HG03571 (cell line): ENCODE results near the gene BNC1.
"Not testable (repeated sequence)": the region's sequence is repeated elsewhere in the genome, so short reads cannot be mapped to it uniquely, and the experiment has no call there.

Experiments used
- ATAC-seq: cut with Tn5 transposase; IDR thresholded peaks from one replicate; pipeline ENCODE4 v1.9.1; 2021; ENCODE audit not compliant: unreplicated experiment

BNC1 gene

GRCh38 chr15:83249030-83249343 lies 35.5 kb downstream of the BNC1 start:
- ATAC-seq: no peak

- ATAC-seq: no peak
Measured at GRCh38 chr15:83248151-83249029, 36.1 kb downstream of the BNC1 start.

GRCh38 chr15:83243634-83244033 lies 40.8 kb downstream of the BNC1 start:
- ATAC-seq: no peak

GRCh38 chr15:83230242-83230641 lies 54.2 kb downstream of the BNC1 start:
- no peak for ATAC-seq

DNA sequence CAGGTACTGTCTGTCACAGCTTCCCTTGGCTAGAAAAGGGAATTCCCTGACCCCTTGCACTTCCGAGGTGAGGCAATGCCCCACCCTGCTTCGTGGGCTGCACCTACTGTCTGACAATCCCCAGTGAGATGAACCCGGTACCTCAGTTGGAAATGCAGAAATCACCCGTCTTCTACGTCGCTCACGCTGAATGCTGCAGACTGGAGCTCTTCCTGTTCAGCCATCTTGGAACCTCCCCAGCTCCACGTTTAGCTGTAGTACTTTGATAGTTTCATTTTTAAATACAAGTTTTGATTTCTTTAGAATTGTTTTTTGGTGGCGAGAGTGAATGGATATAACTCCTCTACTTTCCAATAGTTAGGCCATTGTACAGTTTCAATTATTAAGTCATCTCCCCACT lies 59.0 kb downstream of the BNC1 start:
- ATAC-seq: no peak

- ATAC-seq: not testable (repeated sequence)
Measured at GRCh38 chr15:83221781-83222180, 62.7 kb downstream of the BNC1 start.

DNA sequence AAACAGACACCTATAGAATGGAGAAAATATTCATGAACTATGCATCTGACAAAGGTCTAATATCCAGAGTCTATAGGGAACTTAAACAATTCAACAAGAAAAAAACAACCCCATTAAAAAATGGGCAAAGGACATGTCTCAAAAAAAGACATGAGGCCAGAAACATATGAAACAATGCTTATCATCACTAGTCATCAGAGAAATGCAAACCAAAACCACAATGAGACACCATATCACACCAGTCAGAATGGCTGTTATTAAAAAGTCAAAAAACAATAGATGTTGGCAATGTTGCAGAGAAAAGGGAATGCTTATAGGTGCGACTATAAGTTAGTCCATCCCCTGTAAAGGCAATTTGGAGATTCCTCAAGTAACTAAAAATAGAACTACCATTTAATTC lies 65.4 kb downstream of the BNC1 start:
- ATAC-seq: no peak

DNA sequence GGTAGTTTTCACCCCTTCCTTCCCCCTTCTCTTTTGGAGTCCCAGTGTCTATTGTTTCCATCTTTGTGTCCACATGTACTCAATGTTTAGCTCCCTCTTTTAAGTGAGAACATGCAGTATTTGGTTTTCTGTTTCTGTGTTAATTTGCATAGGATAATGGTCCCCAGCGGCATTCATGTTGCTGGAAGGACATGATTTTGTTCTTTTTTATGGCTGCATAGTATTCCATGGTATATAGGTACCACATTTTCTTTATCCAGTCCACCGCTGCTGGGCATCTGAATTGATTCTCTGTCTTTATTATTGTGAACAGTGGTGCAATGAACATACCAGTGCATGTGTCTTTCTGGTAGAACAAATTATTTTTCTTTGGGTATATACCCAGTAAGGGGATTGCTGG lies 69.2 kb downstream of the BNC1 start:
- ATAC-seq: no peak

GRCh38 chr15:83210619-83211018 lies 73.8 kb downstream of the BNC1 start:
- no peak for ATAC-seq

- ATAC-seq: no peak
Measured at GRCh38 chr15:83209333-83209732, 75.1 kb downstream of the BNC1 start.

GRCh38 chr15:83208367-83208661 lies 76.2 kb downstream of the BNC1 start:
- ATAC-seq: no peak

DNA sequence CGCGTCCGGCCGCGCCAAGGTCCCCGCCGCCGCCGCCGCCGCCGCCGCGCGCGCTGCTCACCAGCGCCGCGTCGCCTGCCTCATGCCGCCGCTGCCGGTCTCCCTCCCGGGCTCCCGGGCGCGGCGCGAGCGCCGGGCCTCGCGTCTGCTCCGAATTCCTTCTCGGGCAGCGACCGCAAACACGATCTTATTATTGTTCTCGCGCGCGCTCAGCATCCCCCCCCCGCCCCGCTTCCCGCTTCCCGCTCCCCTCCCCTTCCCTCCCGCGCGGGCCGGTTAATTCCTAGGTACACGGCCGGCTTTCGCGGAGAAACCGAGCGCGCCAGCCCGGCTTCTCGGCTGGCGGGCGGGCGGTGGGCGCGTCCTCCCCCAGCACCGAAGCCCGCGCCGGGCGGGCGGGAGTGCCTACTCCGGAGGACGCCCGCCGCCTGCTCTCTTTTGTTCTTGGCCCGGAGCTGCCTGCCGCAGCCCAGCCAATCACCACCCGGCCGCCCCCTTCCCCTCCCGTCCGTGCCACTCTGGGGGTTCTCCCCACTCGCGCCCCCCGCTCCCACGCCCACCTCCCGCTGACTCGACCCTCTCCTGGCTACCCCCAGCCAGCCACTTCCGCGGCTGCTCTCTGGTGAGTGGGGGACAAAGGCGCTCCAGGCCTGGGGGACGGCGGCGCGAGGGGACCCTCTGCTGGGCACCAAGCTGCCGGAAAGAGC lies 76.7 kb downstream of the BNC1 start, which contains the start of gene HDGFL3:
TSS of gene HDGFL3 (minus strand) at position 164 of the 707 bp plus-strand sequence. CDS start 409 bp downstream, outside the sequence.
- no peak for ATAC-seq

GRCh38 chr15:83207009-83207659 lies 77.3 kb downstream of the BNC1 start:
- ATAC-seq: no peak

- ATAC-seq: no peak
Measured at GRCh38 chr15:83206526-83207008, 77.9 kb downstream of the BNC1 start.
